Spleen (tissue), 11 donors: ENCODE measurements around the gene PARVA. TPM values are rescaled to one million over a fixed set of nuclear protein-coding genes. Genes with fewer than 3 reads are reported as not detected.

Experiments used
- DNase-seq: peaks from one replicate; pipeline ENCODE4 v3.0.0-alpha.2; 2020
- H3K27ac ChIP-seq, 8 donors: fragments of 200-600 bp; sonication (generic) in 7 of 8; 1 replicate in 4 of 8; 2 replicates in 4 of 8; pipeline versions ENCODE4 v1.5.0 to v1.8.0; 2016 to 2021; ENCODE audit warnings: inconsistent platforms in 4 of 8, mild to moderate bottlenecking in 4 of 8, moderate library complexity in 1 of 8
- H3K27me3 ChIP-seq, 7 donors: fragments of 200-600 bp; sonication (generic) in 6 of 7; replicated peaks in 1 of 7; 1 replicate in 4 of 7; 2 replicates in 3 of 7; pipeline versions ENCODE4 v1.5.0 to v1.8.0; 2016 to 2021; ENCODE audit warnings: inconsistent platforms in 3 of 7, mild to moderate bottlenecking in 1 of 7
- H3K36me3 ChIP-seq, 6 donors: fragments of 200-600 bp; sonication (generic) in 5 of 6; 1 replicate in 4 of 6; 2 replicates in 2 of 6; pipeline versions ENCODE4 v1.5.0 to v1.8.0; 2016 to 2021; ENCODE audit warnings: inconsistent platforms in 2 of 6
- H3K4me1 ChIP-seq, 6 donors: fragments of 200-600 bp; sonication (generic) in 5 of 6; 1 replicate in 3 of 6; 2 replicates in 3 of 6; pipeline versions ENCODE4 v1.5.0 to v1.8.0; 2016 to 2021; ENCODE audit warnings: inconsistent platforms in 3 of 6
- H3K4me3 ChIP-seq, 8 donors: fragments of 200-600 bp; sonication (generic) in 7 of 8; 1 replicate in 4 of 8; 2 replicates in 4 of 8; pipeline versions ENCODE4 v1.5.0 to v1.8.0; 2016 to 2021; ENCODE audit warnings: inconsistent platforms in 4 of 8, mild to moderate bottlenecking in 4 of 8, moderate library complexity in 2 of 8
- H3K9me3 ChIP-seq, 8 donors: fragments of 200-600 bp; sonication (generic) in 7 of 8; 1 replicate in 4 of 8; 2 replicates in 4 of 8; pipeline versions ENCODE4 v1.5.0 to v1.8.0; 2016 to 2021; ENCODE audit warnings: inconsistent platforms in 4 of 8
- CTCF ChIP-seq, 11 experiments: fragments of 200-600 bp in 7 of 11; fragments of 450-650 bp in 4 of 11; sonication (generic) in 4 of 11; IDR thresholded peaks in 8 of 11; conservative IDR thresholded peaks in 3 of 11; 1 replicate in 7 of 11; 2 replicates in 4 of 11; pipeline versions ENCODE4 v1.4.0 to v1.8.0; 2016 to 2021; ENCODE audit warnings: antibody characterized with exemption in 11 of 11, inconsistent platforms in 4 of 11, mild to moderate bottlenecking in 1 of 11
- POLR2A ChIP-seq, 3 donors: fragments of 450-650 bp; IDR thresholded peaks; one replicate each; pipeline ENCODE4 v1.5.1; 2017; ENCODE audit warnings: antibody characterized with exemption in 3 of 3, mild to moderate bottlenecking in 1 of 3
- POLR2AphosphoS5 ChIP-seq, 3 donors: sonication (generic); formaldehyde crosslinking; IDR thresholded peaks; one replicate each; pipeline ENCODE4 v1.5.1; 2017; ENCODE audit warnings: antibody characterized with exemption in 3 of 3
- WGBS, 5 donors: extraction: QIAGEN DNeasy Blood & Tissue Kit in 3 of 5; methylation state at CpG; one replicate each; pipeline versions ENCODE4 v1.1.5 to v1.1.7; 2013 to 2018; 5-methylcytosine and 5-hydroxymethylcytosine counted together
- intact Hi-C: fragments of 100-400 bp; cut with DNase I; formaldehyde crosslinking; loops from one replicate; pipeline ENCODE4 v1.15.0; 2023; ENCODE audit warnings: low total_unique reads
- polyA plus RNA-seq, 3 donors: library from polyadenylated mRNA; stranded (reverse); fragments of 200-250 nt; gene quantifications; one replicate each; pipeline ENCODE4 v1.2.1, GENCODE V29; 2013
- total RNA-seq, 7 donors: library from RNA; depleted of rRNA in 3 of 7; stranded (reverse); fragments of >200 nt in 3 of 7; fragmentation: NEBNext Ultra II Directional in 4 of 7; extraction: Animal tissue kit (Norgen Biotek cat#: 25700) in 4 of 7; gene quantifications; one replicate each; pipeline versions ENCODE4 v1.1.0 to v1.2.1, GENCODE V29; 2016 to 2021
- donor health status: healthy with polysubstance abuse.
- donor health status: DM: no; HTN: no; CAD: no; lungs with moderate emphysema.
- donor health status: DM: no; HTN: no; CAD: no.
- donor health status: Bipolar disorder and iron deficiency.
- donor health status: healthy.
- donor health status: DM: no; HTN: no; CAD: no.
- donor health status: DM: yes; HTN: yes; CAD: no.

PARVA gene
- total and polyA plus RNA-seq, 10 donors, result 3.8 to 56.6 (median 23.3) TPM

- H3K4me3 ChIP-seq, result no peak overlapping the region
- peaks cover 0 to 5% (median 0%) of the 10 kb centered on the region in 7 donors for H3K27me3 ChIP-seq
- no peak for TF ChIP-seq POLR2AphosphoS5 (IDR thresholded peaks at IDR 0.05)
- TF ChIP-seq POLR2A (IDR thresholded peaks at IDR 0.05), result no peak
- TF ChIP-seq CTCF (IDR thresholded peaks at IDR 0.05 in 8 of 11, conservative IDR thresholded peaks at IDR 0.05 in 3 of 11), result no peak
- H3K36me3 ChIP-seq, result no peaks in the 10 kb centered on the region
- H3K4me1 ChIP-seq, result no peaks in the 10 kb centered on the region
- DNase-seq, result no peak
- peaks cover 0 to 3% (median 0%) of the 10 kb centered on the region in 8 donors for H3K9me3 ChIP-seq
- intact Hi-C loops, result no loop called here
- H3K27ac ChIP-seq, result no peak overlapping the region
- 39 to 76% (median 64%) methylated on average over 4 of the region's 4 CpGs for WGBS, 5 donors
Measured at GRCh38 chr11:12567746-12568460, 190.5 kb downstream of the PARVA start.

DNA sequence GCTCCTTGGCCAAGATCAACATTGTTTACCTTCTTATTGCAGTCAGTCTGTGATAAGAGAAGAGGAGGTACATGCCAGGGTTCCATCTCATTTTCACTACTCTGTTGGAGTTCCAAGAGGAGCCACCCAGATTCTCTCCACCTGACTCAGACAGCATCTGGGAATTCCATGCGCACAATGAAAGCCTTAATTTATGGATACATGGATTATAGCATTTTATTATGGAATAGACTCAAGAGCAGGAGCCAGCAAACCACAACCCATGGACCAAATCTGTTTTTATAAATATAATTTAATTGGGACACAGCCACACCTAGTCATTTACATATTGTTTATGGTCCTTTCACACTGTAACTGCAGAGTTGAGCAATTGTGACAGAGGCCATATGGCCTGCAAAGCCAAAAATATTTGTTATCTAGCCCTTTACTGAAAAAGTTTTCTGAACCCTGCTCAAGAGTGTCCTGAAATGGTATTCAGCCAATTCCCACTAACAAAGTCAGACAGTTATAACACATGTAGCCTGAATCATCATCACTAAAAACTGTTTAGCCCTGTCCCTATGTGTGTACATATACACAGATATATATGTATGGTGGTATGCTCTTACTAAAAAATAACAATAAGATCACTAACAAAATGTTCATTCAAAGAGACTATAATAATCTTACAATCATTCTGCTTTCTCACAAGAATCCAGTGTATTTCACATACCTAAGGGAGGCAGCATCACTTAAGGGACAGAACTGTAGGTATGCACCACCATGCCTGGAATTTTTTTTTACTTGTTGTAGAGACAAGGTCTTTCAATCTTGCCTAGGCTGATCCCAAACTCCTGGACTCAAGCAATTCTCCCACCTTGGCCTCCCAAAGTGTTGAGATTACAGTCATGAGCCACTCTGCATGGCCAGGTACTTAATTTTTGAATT lies 192.4 kb downstream of the PARVA start:
- H3K36me3 ChIP-seq, result no peaks in the 10 kb centered on the region
- H3K4me1 ChIP-seq, result no peaks in the 10 kb centered on the region
- intact Hi-C loops, result no loop called here
- H3K27me3 ChIP-seq, result peaks cover 0 to 5% (median 0%) of the 10 kb centered on the region in 7 donors
- DNase-seq, result no peak
- H3K27ac ChIP-seq, result no peak overlapping the region
- no peak overlapping the region for H3K4me3 ChIP-seq
- TF ChIP-seq POLR2AphosphoS5 (IDR thresholded peaks at IDR 0.05) (no peak), CTCF (IDR thresholded peaks at IDR 0.05 in 8 of 11, conservative IDR thresholded peaks at IDR 0.05 in 3 of 11) (no peak), POLR2A (IDR thresholded peaks at IDR 0.05) (no peak)
- H3K9me3 ChIP-seq, result peaks cover 0 to 3% (median 0%) of the 10 kb centered on the region in 8 donors
- 92 to 97% (median 92%) methylated on average over 1 of the region's 1 CpG for WGBS, 5 donors

DNA sequence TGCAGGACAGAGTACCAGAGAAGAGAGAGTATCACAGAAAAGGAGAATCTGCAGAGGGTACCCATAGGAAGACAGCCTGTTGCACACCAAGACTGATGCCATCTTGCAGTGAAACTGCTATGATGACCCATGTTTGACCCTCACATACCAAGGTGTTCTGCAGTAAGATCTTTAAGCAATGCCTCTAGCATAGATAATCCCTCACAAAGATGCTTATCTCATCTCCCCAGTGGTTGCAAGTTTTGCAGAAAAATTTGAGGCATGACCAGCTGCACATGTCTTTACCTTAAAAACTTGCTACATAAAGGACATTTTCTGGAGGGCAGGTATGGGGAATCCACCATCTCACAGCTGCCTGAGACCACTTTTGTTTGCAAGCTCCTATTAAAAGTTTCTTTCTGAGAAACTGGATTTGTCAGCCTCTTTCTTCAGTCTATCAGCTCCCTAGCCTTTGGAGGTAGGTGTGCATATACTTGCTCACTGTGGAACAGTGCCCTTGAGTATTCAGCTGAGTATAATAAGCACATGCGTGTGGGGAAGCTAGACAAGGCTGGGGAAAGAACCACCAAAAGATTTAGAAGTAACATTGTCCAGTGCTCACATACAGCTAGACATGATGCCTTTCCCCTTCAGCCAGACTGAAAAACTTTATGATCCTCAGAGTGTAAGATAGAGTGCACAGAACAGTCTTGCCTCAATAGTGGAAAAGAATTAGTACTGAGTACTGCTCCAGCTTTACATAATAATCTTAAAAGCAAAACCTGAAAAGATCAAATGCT lies 196.5 kb downstream of the PARVA start:
- Histone ChIP-seq H3K4me3 (no peak overlapping the region), H3K36me3 (no peaks in the 10 kb centered on the region), H3K27me3 (peaks cover 0 to 5% (median 0%) of the 10 kb centered on the region in 7 donors), H3K9me3 (no peaks in the 10 kb centered on the region), H3K4me1 (no peaks in the 10 kb centered on the region), H3K27ac (no peak overlapping the region)
- DNase-seq, result no peak
- no peak for TF ChIP-seq CTCF (IDR thresholded peaks at IDR 0.05 in 8 of 11, conservative IDR thresholded peaks at IDR 0.05 in 3 of 11)
- no peak for TF ChIP-seq POLR2AphosphoS5 (IDR thresholded peaks at IDR 0.05)
- TF ChIP-seq POLR2A (IDR thresholded peaks at IDR 0.05), result no peak
- WGBS, 5 donors, result 83 to 93% (median 86%) methylated on average over 1 of the region's 1 CpG
- intact Hi-C loops, result no loop called here
